Spleen (tissue), 7 donors: Measurements from ENCODE around the gene LRRC4C.

Source experiments
- CTCF ChIP-seq, 11 experiments: fragments of 200-600 bp in 7 of 11; fragments of 450-650 bp in 4 of 11; sonication (generic) in 4 of 11; IDR thresholded peaks in 8 of 11; conservative IDR thresholded peaks in 3 of 11; 1 replicate in 7 of 11; 2 replicates in 4 of 11; pipeline versions ENCODE4 v1.4.0 to v1.8.0; 2016 to 2021; ENCODE audit warnings: antibody characterized with exemption in 11 of 11, inconsistent platforms in 4 of 11, mild to moderate bottlenecking in 1 of 11
- POLR2AphosphoS5 ChIP-seq, 3 donors: sonication (generic); formaldehyde crosslinking; IDR thresholded peaks; one replicate each; pipeline ENCODE4 v1.5.1; 2017; ENCODE audit warnings: antibody characterized with exemption in 3 of 3
- donor health status: DM: no; HTN: no; CAD: no; lungs with moderate emphysema.
- donor health status: DM: no; HTN: no; CAD: no.
- donor health status: DM: no; HTN: no; CAD: no.

GRCh38 chr11:40240284-40240683 is 1219.2 kb downstream of the LRRC4C start:
- TF ChIP-seq CTCF (IDR thresholded peaks at IDR 0.05 in 8 of 11, conservative IDR thresholded peaks at IDR 0.05 in 3 of 11) = no peak
- TF ChIP-seq POLR2AphosphoS5 (IDR thresholded peaks at IDR 0.05) = no peak
